ENCODE data around the gene PPP1R1C. TPM values are rescaled to one million over a fixed set of nuclear protein-coding genes. Genes with fewer than 3 reads are reported as not detected.
"Not testable (repeated sequence)": the region's sequence is repeated elsewhere in the genome, so short reads cannot be mapped to it uniquely, and the experiment has no call there.

Gene PPP1R1C
- total RNA-seq, 1 donor from 2014 or later = not detected

DNA sequence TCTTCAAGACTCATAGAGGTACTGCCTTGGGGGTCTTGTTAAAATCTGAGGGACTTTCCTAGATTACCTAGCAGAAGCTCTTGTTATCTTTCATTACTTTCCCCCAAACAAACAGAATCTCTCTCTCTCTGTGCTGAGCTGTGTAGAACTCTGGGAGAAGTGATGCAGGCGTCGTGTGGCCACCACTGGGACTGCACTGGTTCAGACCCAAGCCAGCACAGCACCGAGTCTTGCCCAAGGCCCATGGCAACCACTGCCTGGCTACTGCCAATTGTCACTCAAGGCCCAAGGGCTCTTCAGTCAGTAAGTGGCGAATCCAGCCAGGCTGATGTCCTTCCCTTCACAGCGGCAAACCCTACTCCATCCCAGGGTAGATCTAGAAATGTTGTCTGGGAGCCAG is 28.6 kb downstream of the PPP1R1C start:
- DNase-seq (ENCODE audit: low read depth in 2 of 2) = no peak

DNA sequence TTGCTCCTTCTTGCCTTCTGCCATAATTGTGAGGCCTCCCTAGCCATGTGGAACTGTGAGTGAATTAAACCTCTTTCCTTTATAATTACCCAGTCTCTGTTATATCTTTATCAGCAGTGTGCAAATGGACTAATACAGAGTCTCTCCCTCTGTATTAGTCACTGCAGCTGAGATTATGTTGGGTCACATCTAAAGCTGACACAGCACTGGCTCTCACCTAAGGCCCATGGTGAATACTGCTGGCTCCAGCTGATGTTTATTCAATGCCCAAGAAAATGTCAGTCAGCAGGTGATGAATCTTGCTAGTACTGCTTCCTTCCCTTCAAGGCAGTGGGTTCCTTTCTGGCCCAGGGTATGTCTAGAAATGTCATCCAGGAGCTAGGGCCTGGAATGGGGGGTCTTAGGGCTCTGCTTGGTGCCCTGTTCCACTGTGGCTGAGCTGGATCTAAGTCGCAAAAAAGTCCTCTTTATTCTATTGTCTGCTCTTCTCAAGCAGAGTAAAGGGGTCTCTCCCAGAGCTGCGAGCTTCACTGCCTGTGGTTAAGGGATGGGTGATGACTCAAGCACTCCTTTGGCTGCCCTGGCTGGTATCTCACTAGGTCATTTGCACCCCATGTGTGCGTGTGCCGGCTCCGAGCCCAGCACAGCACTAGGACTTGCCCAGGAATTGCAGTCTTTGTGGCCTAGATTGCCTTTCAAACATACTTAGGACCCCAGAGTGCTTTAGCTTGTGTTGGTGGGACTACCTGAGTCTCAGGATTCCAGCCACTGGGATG is 29.9 kb downstream of the PPP1R1C start:
- no peak for DNase-seq (ENCODE audit: low read depth in 2 of 2)

- peak in 1 of 2 donors; percentile 52 for DNase-seq (ENCODE audit: low read depth in 2 of 2)
These were observed 32.6 kb downstream of the PPP1R1C start for GRCh38 chr2:182018218-182018617.

DNA sequence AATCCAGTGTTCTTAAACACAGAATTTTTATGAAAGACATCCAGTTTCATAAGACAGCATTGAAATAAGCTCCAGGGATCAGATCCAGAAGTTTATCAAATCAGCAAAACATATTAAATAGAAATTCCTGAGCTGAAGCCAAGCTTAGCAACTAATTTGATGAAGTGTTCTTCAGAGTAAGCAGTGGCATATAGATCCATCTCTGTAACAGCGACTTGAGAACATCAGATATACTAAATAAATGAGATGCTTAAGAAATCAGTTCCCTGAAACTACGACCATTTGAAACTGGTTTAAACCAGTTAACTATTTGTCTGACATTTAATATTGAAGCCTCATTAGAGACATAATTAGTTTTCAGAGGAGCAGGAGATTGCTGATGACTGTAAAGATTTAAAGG is 34.1 kb downstream of the PPP1R1C start:
- no peak for DNase-seq (ENCODE audit: low read depth in 2 of 2)

GRCh38 chr2:182020286-182021070 is 34.8 kb downstream of the PPP1R1C start:
- peak in 1 of 2 donors; percentile 10 for DNase-seq (ENCODE audit: low read depth in 2 of 2)

GRCh38 chr2:182023235-182023634 is 37.6 kb downstream of the PPP1R1C start:
- DNase-seq (ENCODE audit: low read depth in 2 of 2) = no peak

GRCh38 chr2:182030875-182031274 is 45.2 kb downstream of the PPP1R1C start:
- not testable (repeated sequence) for DNase-seq (ENCODE audit: low read depth in 2 of 2)

DNA sequence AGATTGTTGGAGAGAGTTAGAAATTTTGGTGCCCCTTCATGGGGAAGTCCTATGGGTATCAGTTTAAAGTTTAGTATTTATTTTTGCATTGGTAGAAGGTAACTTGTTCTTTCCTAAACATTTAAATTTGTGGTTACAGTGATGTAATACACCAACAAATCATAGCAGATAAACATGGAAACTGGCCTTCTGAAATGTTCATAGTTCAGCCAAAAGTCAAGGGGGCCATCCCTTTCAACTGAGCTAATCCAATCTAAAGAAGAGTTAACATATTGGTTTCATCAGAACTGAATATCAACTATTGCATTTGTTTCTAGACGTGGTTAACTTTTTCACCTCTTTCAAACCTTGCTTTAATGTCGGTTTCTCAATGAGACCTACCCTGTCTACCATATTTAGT is 46.3 kb downstream of the PPP1R1C start:
- no peak for DNase-seq (ENCODE audit: low read depth in 2 of 2)

DNA sequence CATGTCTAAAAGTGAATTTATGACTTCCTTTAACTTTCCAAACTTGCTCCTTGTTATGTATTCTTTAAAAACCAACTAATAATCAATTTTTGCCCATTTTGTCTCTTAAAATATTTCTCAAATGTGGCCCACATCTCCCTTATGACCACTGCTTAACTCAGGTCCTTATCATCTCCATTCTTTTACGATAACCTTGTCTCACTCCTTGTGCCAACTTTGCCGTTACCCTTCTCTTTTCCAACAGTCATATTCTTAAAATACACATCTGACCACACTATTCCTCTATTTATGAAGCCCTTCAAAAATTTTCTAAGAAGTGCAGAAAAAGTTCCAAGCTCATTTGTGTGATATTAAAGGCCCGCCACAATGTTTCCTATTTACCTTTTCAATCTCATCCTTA is 47.8 kb downstream of the PPP1R1C start:
- DNase-seq (ENCODE audit: low read depth in 2 of 2) = no peak

DNA sequence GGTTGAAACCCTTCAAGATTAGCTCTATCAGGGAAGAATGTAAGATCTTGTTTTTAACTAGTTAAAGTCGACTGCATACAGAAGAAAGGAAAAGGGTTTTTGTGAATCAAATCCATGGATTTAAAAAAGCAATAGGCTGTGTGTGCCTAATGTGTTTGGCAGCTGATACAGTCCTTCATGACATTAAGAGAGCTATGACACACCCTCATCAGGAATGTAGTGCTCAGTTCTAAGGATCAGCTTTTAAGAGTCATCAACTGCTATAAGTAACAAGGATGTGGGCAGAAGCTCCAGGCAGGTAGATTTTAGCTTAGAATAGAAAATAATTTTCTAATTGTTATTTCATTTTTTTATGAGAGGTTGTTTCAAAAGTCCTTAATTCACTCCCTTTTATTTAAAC is 52.9 kb downstream of the PPP1R1C start:
- DNase-seq (ENCODE audit: low read depth in 2 of 2) = no peak

GRCh38 chr2:182043021-182043420 is 57.4 kb downstream of the PPP1R1C start:
- no peak for DNase-seq (ENCODE audit: low read depth in 2 of 2)

DNA sequence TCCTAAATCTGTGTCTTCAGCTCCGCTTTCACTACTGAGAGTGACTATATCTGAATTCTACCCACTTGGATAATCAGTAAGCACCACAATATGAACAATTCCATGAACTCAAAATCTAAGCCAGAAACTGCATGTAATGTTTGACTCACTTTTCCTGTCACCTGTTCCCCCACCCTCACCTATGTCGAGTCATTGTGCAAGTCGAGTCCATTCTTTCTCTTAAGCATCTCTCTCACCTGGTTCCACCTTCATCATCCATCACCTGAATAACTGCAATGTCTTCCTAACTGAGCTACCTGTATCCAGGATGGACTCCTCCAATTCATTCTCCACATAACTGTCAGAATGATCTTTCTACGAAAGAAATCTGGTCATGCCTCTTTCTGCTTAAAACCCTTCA is 58.2 kb downstream of the PPP1R1C start:
- DNase-seq (ENCODE audit: low read depth in 2 of 2) = no peak

- DNase-seq (ENCODE audit: low read depth in 2 of 2) = no peak
These were observed 61.9 kb downstream of the PPP1R1C start for GRCh38 chr2:182047544-182047943.

- no peak for DNase-seq (ENCODE audit: low read depth in 2 of 2)
These were observed 62.4 kb downstream of the PPP1R1C start for GRCh38 chr2:182048088-182048487.

DNA sequence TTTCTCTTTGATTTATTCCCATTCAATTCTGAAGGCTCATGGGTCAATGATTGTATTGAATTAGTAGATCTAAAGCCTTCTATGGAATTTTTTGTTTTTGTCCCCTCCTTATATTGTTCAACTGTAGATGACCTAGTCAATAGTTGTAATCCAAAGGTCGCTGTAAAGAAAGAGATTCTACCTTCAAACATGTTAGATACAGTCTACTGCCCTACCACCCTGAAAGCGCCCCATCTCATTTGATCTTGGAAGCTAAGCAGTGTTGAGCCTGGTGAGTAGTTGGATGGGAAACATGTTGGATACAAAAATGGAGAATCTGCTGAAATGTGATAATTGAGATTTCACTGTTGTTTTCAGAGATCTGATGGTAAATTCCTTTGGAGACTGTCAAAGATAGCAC is 63.0 kb downstream of the PPP1R1C start:
- DNase-seq (ENCODE audit: low read depth in 2 of 2) = no peak

DNA sequence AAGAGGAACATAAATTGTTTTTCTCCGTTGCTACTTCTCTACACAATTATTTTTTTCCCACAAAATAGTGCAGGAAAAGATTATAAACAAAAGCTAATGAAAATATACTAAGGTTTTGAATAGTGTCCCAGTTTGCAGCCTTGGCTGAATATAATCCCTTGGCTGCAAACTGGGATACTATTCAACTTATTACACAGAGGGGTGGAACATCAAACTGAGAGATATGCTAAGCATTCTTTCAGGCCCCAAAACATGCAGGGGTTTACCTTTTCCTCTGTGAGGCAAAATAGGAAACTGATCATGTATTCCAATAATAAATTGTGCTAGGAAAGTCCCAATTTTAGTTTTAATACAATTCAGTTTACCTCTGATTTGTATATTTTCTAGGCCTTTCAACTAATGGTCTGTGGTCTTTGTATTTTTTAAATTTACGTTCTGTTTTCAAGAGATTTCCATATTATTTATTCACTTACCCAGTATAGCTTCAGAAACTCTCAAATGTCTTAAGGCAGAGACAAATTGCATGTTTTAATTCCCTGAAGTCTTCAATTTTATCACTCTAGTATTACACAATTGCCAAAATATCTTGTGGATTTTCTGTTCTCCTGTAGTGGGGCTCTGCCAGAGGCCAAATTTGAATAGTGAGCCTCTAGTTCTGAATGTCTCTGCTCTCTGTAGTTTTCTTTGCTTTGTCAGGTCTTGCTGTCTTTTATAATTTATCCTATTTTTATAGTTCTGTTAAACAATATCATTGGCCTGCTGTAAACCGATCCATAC is 63.9 kb downstream of the PPP1R1C start:
- DNase-seq (ENCODE audit: low read depth in 2 of 2) = no peak

GRCh38 chr2:182050333-182051135 is 64.9 kb downstream of the PPP1R1C start:
- no peak for DNase-seq (ENCODE audit: low read depth in 2 of 2)

- DNase-seq (ENCODE audit: low read depth in 2 of 2) = no peak
These were observed 70.3 kb downstream of the PPP1R1C start for GRCh38 chr2:182055993-182056392.

- no peak for DNase-seq (ENCODE audit: low read depth in 2 of 2)
These were observed 71.3 kb downstream of the PPP1R1C start for GRCh38 chr2:182057002-182057401.

- no peak for DNase-seq (ENCODE audit: low read depth in 2 of 2)
These were observed 72.4 kb downstream of the PPP1R1C start for GRCh38 chr2:182058056-182058455.

DNA sequence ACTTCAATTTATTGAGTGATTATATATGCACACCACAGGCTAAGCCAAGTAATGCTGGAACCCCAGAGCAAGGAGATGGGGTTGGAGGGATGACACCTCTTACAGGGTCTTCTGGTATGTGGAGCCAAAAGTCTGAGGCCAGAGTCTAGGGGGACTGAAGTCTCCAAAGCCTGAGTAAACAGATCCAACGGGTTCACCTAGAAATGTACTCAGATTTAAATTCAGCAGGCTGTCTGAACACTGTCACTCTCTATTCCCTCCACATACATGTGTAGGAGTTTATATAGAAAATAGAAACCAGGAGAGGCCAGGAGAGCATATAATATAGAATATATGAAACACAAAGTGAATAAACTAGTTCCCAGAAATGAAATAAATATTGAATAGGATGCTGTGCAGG is 76.1 kb downstream of the PPP1R1C start:
- DNase-seq (ENCODE audit: low read depth in 2 of 2) = no peak
